ENCODE results near the gene SMC4. TPM values are rescaled to one million over a fixed set of nuclear protein-coding genes. Genes with fewer than 3 reads are reported as not detected.
A peak's percentile ranks its signal among the peaks of the same experiment; 100 is the strongest.

The SMC4 gene
- total RNA-seq, 1 donor from 2014 or later: 69.4 TPM

DNA sequence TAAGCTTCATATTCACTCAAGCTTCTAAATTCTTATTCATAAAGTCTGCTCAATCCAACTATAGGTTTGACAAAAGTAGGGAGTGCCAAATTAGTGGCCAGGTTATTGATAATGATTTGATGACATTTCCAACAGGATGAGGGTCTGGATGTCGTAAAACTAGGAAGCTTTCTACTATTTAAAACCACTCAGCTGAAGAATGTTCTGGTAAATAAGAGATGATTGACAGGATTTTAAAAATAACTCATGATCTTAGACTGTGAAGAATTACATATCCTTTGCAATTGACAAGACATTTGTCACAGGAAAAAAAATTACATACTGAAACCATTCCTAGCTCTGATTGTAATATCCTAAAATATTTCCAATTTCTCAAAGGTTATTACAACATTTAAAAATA lies 65.5 kb downstream of the SMC4 start:
- Mint-ChIP-seq H3K27ac (ENCODE audit: unreplicated experiment) (no peak overlapping the region), H3K36me3 (ENCODE audit: low read depth, unreplicated experiment) (peaks cover 10% of the 10 kb centered on the region), H3K4me3 (ENCODE audit: unreplicated experiment) (no peak overlapping the region), H3K4me1 (ENCODE audit: unreplicated experiment) (no peaks in the 10 kb centered on the region), H3K9me3 (ENCODE audit: unreplicated experiment) (peaks cover 6% of the 10 kb centered on the region), H3K27me3 (ENCODE audit: unreplicated experiment) (peaks cover 5% of the 10 kb centered on the region)
- TF ChIP-seq, protein P1, sequence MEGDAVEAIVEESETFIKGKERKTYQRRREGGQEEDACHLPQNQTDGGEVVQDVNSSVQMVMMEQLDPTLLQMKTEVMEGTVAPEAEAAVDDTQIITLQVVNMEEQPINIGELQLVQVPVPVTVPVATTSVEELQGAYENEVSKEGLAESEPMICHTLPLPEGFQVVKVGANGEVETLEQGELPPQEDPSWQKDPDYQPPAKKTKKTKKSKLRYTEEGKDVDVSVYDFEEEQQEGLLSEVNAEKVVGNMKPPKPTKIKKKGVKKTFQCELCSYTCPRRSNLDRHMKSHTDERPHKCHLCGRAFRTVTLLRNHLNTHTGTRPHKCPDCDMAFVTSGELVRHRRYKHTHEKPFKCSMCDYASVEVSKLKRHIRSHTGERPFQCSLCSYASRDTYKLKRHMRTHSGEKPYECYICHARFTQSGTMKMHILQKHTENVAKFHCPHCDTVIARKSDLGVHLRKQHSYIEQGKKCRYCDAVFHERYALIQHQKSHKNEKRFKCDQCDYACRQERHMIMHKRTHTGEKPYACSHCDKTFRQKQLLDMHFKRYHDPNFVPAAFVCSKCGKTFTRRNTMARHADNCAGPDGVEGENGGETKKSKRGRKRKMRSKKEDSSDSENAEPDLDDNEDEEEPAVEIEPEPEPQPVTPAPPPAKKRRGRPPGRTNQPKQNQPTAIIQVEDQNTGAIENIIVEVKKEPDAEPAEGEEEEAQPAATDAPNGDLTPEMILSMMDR (IDR thresholded peaks at IDR 0.05; ENCODE audit: unreplicated experiment): no peak
- no peak for DNase-seq (ENCODE audit: low spot score)

DNA sequence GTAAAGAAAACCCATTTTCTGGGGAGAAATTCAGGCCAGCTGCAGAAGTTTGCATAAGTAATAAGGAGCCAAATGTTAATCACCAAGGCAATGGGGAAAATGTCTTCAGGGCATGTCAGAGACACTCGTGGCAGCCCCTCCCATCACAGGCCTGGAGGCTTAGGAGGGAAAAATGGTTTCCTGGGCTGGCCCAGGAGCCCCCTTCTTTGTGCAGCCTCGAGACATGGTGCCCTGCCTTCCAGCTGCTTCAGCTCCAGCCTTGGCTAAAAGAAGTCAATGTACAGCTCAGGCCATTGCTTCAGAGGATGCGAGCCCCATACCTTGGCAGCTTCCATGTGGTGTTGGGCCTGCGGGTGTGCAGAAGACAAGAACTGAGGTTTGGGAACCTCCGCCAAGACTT lies 70.7 kb downstream of the SMC4 start:
- Mint-ChIP-seq H3K36me3 (ENCODE audit: low read depth, unreplicated experiment) (peaks cover 10% of the 10 kb centered on the region), H3K27ac (ENCODE audit: unreplicated experiment) (no peak overlapping the region), H3K9me3 (ENCODE audit: unreplicated experiment) (peaks cover 11% of the 10 kb centered on the region), H3K4me3 (ENCODE audit: unreplicated experiment) (peak overlapping the region; percentile 44), H3K27me3 (ENCODE audit: unreplicated experiment) (no peaks in the 10 kb centered on the region), H3K4me1 (ENCODE audit: unreplicated experiment) (no peaks in the 10 kb centered on the region)
- TF ChIP-seq, protein P1 (IDR thresholded peaks at IDR 0.05; ENCODE audit: unreplicated experiment): no peak
- DNase-seq (ENCODE audit: low spot score): no peak

DNA sequence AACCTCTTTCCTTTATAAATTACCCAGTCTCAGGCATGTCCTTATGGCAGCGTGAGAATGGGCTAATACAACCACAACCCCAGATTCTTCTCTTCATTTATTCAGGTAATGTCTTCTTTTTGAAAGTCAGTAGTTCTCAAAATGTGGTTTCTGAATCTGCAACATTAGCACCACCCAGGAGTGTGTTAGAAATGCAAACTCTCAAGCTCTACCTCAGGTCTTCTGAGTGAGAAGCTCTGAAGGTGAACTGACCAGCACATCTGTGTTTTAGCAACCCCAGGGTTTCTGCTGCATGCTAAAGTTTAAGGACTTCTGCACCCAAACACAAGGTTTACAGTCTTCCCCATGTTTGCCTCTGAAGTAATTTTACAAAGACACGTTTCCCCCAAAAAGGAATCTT lies 72.4 kb downstream of the SMC4 start:
- Mint-ChIP-seq H3K36me3 (ENCODE audit: low read depth, unreplicated experiment) (peaks cover 10% of the 10 kb centered on the region), H3K4me3 (ENCODE audit: unreplicated experiment) (no peak overlapping the region)

DNA sequence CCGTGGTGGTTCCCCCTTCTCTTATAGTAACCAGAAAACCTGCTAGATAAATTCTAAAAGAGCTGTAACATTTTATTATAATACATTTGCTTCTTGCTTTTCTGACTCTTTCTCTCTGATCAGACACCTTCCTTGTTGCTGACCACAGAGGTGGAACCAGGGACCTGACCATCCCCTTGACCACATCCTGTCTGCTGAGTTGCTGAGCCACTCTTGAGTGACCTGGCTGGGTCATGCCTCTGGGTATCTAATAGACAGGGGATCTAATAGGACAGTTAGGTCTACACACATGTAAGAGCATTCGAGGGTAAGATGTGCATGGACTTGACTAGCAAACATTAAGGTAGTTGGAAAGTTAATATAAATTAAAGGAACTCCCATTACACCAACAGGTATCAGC lies 72.9 kb downstream of the SMC4 start:
- no peak for DNase-seq (ENCODE audit: low spot score)
- Mint-ChIP-seq H3K27me3 (ENCODE audit: unreplicated experiment) (no peaks in the 10 kb centered on the region), H3K27ac (ENCODE audit: unreplicated experiment) (no peak overlapping the region), H3K9me3 (ENCODE audit: unreplicated experiment) (peaks cover 11% of the 10 kb centered on the region), H3K4me3 (ENCODE audit: unreplicated experiment) (no peak overlapping the region), H3K36me3 (ENCODE audit: low read depth, unreplicated experiment) (peaks cover 10% of the 10 kb centered on the region), H3K4me1 (ENCODE audit: unreplicated experiment) (no peaks in the 10 kb centered on the region)
- TF ChIP-seq, protein P1 (IDR thresholded peaks at IDR 0.05; ENCODE audit: unreplicated experiment): no peak

More for the DNA sequence above, 72.4 kb downstream of the SMC4 start:
- Mint-ChIP-seq H3K27me3 (ENCODE audit: unreplicated experiment) (no peaks in the 10 kb centered on the region), H3K9me3 (ENCODE audit: unreplicated experiment) (peaks cover 11% of the 10 kb centered on the region), H3K4me1 (ENCODE audit: unreplicated experiment) (no peaks in the 10 kb centered on the region), H3K27ac (ENCODE audit: unreplicated experiment) (no peak overlapping the region)
- no peak for DNase-seq (ENCODE audit: low spot score)
- TF ChIP-seq, protein P1 (IDR thresholded peaks at IDR 0.05; ENCODE audit: unreplicated experiment): no peak

DNA sequence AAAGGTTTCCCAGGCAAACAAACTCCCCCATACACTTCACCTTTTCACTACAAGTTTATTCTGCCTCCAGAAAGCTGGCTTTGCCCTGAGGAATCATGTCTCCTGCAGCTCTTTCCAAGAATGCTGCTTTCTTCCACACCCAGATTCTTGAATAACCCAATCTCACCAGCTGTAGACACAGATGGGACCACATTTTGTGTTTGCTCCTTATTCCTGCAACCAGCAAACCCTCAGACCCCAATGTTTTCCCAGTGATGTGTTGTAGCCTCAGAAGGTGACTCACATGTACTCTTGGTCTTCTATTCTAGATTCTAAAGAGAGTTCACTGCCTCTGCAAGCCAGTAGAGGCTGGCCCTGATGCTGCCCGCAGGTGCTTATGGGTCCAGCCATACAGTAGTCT lies 73.8 kb downstream of the SMC4 start:
- H3K4me3 Mint-ChIP-seq (ENCODE audit: unreplicated experiment): no peak overlapping the region
- DNase-seq (ENCODE audit: low spot score): no peak
- H3K4me1 Mint-ChIP-seq (ENCODE audit: unreplicated experiment): no peaks in the 10 kb centered on the region
- H3K9me3 Mint-ChIP-seq (ENCODE audit: unreplicated experiment): peaks cover 11% of the 10 kb centered on the region
- TF ChIP-seq, protein P1 (IDR thresholded peaks at IDR 0.05; ENCODE audit: unreplicated experiment): no peak
- peaks cover 10% of the 10 kb centered on the region for H3K36me3 Mint-ChIP-seq (ENCODE audit: low read depth, unreplicated experiment)
- no peak overlapping the region for H3K27ac Mint-ChIP-seq (ENCODE audit: unreplicated experiment)
- H3K27me3 Mint-ChIP-seq (ENCODE audit: unreplicated experiment): no peaks in the 10 kb centered on the region
